Panc1 (cell line): ENCODE results near the gene APLF. TPM values are rescaled to one million over a fixed set of nuclear protein-coding genes. Genes with fewer than 3 reads are reported as not detected.
"Not testable (repeated sequence)": the region's sequence is repeated elsewhere in the genome, so short reads cannot be mapped to it uniquely, and the experiment has no call there.

Experiments used
- ATAC-seq: fragments of 200-7000 bp; cut with Tn5 transposase; 2 replicates; pipeline ENCODE4 v1.9.1; 2020; ENCODE audit warnings: mild to moderate bottlenecking, moderate library complexity
- BruUV-seq: library from RNA; stranded (reverse); fragments of 400-500 nt; replicated peaks from 2 replicates; lab custom pipeline; 2021; lab: Mats Ljungman, UMichigan
- CTCF ChIA-PET: fragments of 300-600 bp; sonication (Branson Sonifier 250); formaldehyde crosslinking; loops from one replicate; lab custom pipeline; 2022; ENCODE audit warnings: antibody characterized with exemption; lab: Charles Lee
- POLR2A ChIA-PET: fragments of 300-600 bp; sonication (Branson Sonifier 250); formaldehyde crosslinking; loops from one replicate; lab custom pipeline; 2022; ENCODE audit warnings: antibody characterized with exemption; lab: Charles Lee
- DNase-seq: peaks from one replicate; pipeline ENCODE4 v3.0.0-alpha.2; 2010; ENCODE audit warnings: low read depth, low spot score
- H3K27ac ChIP-seq: 2 replicates; pipeline ENCODE4 v1.5.1; 2011; ENCODE audit warnings: mild to moderate bottlenecking, low read length, inconsistent platforms
- H3K27me3 ChIP-seq: fragments of 200-500 bp; sonication (Bioruptor generic); 2 replicates; pipeline ENCODE4 v1.6.0; 2014; ENCODE audit warnings: low read length, inconsistent platforms; ENCODE audit not compliant: control insufficient read depth, insufficient read depth
- H3K36me3 ChIP-seq: fragments of 200-500 bp; sonication (Bioruptor generic); 2 replicates; pipeline ENCODE4 v1.5.1; 2014; ENCODE audit warnings: inconsistent platforms, mild to moderate bottlenecking, low read length, moderate library complexity; ENCODE audit not compliant: control insufficient read depth, insufficient read depth
- H3K4me1 ChIP-seq: 2 replicates; pipeline ENCODE4 v1.5.1; 2011; ENCODE audit warnings: inconsistent platforms, mild to moderate bottlenecking, low read length, moderate library complexity; ENCODE audit not compliant: control insufficient read depth, insufficient read depth
- H3K4me3 ChIP-seq, 2 experiments: 2 replicates each; pipeline ENCODE4 v1.5.1; 2011 to 2012; ENCODE audit warnings: low read depth in 2 of 2, low read length in 2 of 2, mild to moderate bottlenecking in 2 of 2, inconsistent platforms in 1 of 2, moderate library complexity in 1 of 2
- H3K9me3 ChIP-seq: fragments of 200-500 bp; sonication (Bioruptor generic); 2 replicates; pipeline ENCODE4 v1.5.1; 2014; ENCODE audit warnings: low read depth, mild to moderate bottlenecking, inconsistent platforms, low read length, moderate library complexity; ENCODE audit not compliant: control insufficient read depth, insufficient read depth
- CTCF ChIP-seq: fragments of 450-650 bp; IDR thresholded peaks from 2 replicates; pipeline ENCODE4 v1.5.1; 2017; ENCODE audit warnings: mild to moderate bottlenecking
- POLR2AphosphoS5 ChIP-seq: IDR thresholded peaks from 2 replicates; pipeline ENCODE4 v1.6.1; 2012; ENCODE audit warnings: mild to moderate bottlenecking, low read depth, low read length, moderate library complexity
- REST ChIP-seq, 2 experiments: IDR thresholded peaks; 2 replicates each; pipeline ENCODE4 v1.6.1; 2011 to 2012; ENCODE audit warnings: low read depth in 2 of 2, control low read depth in 1 of 2, low read length in 1 of 2, mild to moderate bottlenecking in 1 of 2, moderate library complexity in 1 of 2; ENCODE audit not compliant: insufficient read depth in 1 of 2
- SIN3A ChIP-seq: IDR thresholded peaks from 2 replicates; pipeline ENCODE4 v1.6.1; 2012; ENCODE audit warnings: low read depth, mild to moderate bottlenecking, low read length, moderate library complexity, borderline replicate concordance; ENCODE audit not compliant: insufficient read depth
- TCF7L2 ChIP-seq: IDR thresholded peaks from 2 replicates; pipeline ENCODE4 v1.6.1; 2011; ENCODE audit warnings: mild to moderate bottlenecking, low read depth, low read length, inconsistent platforms
- in situ Hi-C: cut with HindIII; loops from 2 replicates; pipeline ENCODE4 v1.10.0; 2016; ENCODE audit warnings: low sequenced_read_pairs, low pct_unique_long_range_greater_than_20kb
- intact Hi-C: fragments of 100-400 bp; cut with micrococcal nuclease; formaldehyde crosslinking; loops from one replicate; pipeline ENCODE4 v1.10.0; 2022; ENCODE audit not compliant: unreplicated experiment
- total RNA-seq: library from RNA; stranded (reverse); gene quantifications from one replicate; pipeline ENCODE4 v1.2.1, GENCODE V29; 2021; ENCODE audit not compliant: unreplicated experiment

Gene APLF
- total RNA-seq, 1 experiment from 2014 or later: 2.6 TPM

- H3K4me3 ChIP-seq: no peak overlapping the region
- no peaks in the 10 kb centered on the region for H3K27me3 ChIP-seq
- no peaks in the 10 kb centered on the region for H3K36me3 ChIP-seq
- no peaks in the 10 kb centered on the region for H3K4me1 ChIP-seq
- TF ChIP-seq CTCF (peak; percentile 39; the same call in 1 of the 2 replicates), SIN3A (no peak)
- no peak for ATAC-seq
- intact Hi-C loops: loop anchor here (5.0 kb wide), 1 partner anchor 224 kb away; no protein-coding TSS in a partner anchor
- no peak for DNase-seq
- ChIA-PET CTCF (interaction anchor here (0.6 to 1.4 kb wide), 8 partner anchors 20 to 1204 kb away, joined by 3 to 11 read pairs (median 10); partner anchors contain the start of genes APLF and FBXO48), POLR2A (no interaction called here)
- no peaks in the 10 kb centered on the region for H3K9me3 ChIP-seq
- no peak overlapping the region for H3K27ac ChIP-seq
- BruUV-seq: no TSS peak
- in situ Hi-C loops: no loop called here
These were observed 20.5 kb downstream of the APLF start for GRCh38 chr2:68487773-68488355.

GRCh38 chr2:68488605-68489004, 21.2 kb downstream of the APLF start:
- H3K27ac ChIP-seq, ATAC-seq, BruUV-seq, POLR2A ChIA-PET, H3K4me3 ChIP-seq, H3K4me1 ChIP-seq, H3K36me3 ChIP-seq, H3K9me3 ChIP-seq, in situ Hi-C loops, H3K27me3 ChIP-seq, DNase-seq: not testable (repeated sequence)
- intact Hi-C loops: loop anchor here (5.0 kb wide), 1 partner anchor 224 kb away; no protein-coding TSS in a partner anchor
- CTCF ChIA-PET: interaction anchor here (0.6 to 1.4 kb wide), 4 partner anchors 21 to 437 kb away, joined by 5 to 11 read pairs (median 8); partner anchors contain the start of genes APLF and FBXO48

- Histone ChIP-seq H3K36me3 (no peaks in the 10 kb centered on the region), H3K27ac (no peak overlapping the region), H3K9me3 (no peaks in the 10 kb centered on the region), H3K4me3 (no peak overlapping the region), H3K27me3 (no peaks in the 10 kb centered on the region), H3K4me1 (no peaks in the 10 kb centered on the region)
- no peak for ATAC-seq
- in situ Hi-C loops (no loop called here), intact Hi-C loops (loop anchor here (5.0 kb wide), 1 partner anchor 223 kb away; no protein-coding TSS in a partner anchor)
- no peak for DNase-seq
- ChIA-PET CTCF (no interaction called here), POLR2A (no interaction called here)
- no TSS peak for BruUV-seq
- no peak for TF ChIP-seq TCF7L2
- no peak for TF ChIP-seq POLR2AphosphoS5
- TF ChIP-seq SIN3A: no peak
- no peak for TF ChIP-seq CTCF
- no peak for TF ChIP-seq REST (IDR thresholded peaks at IDR 0.05; ENCODE audit: insufficient read depth in 1 of 2, low read depth in 2 of 2, low read length in 1 of 2)
These were observed 21.9 kb downstream of the APLF start for GRCh38 chr2:68489282-68489681.
